HUES6 (cell line): ENCODE measurements around the gene ZNF654.
"Not testable (repeated sequence)": the region's sequence is repeated elsewhere in the genome, so short reads cannot be mapped to it uniquely, and the experiment has no call there.

Source experiments
- H3K27ac ChIP-seq: 2 replicates; pipeline ENCODE4 v1.7.0; 2013; ENCODE audit warnings: low read depth, mild to moderate bottlenecking, low read length, inconsistent platforms
- H3K27me3 ChIP-seq: 2 replicates; pipeline ENCODE4 v1.6.1; 2013; ENCODE audit warnings: low read length; ENCODE audit not compliant: control insufficient read depth, insufficient read depth
- H3K36me3 ChIP-seq: 2 replicates; pipeline ENCODE4 v1.6.1; 2013; ENCODE audit warnings: low read length; ENCODE audit not compliant: control insufficient read depth, insufficient read depth
- H3K4me1 ChIP-seq: 2 replicates; pipeline ENCODE4 v1.6.1; 2013; ENCODE audit warnings: low read length; ENCODE audit not compliant: control insufficient read depth, insufficient read depth
- H3K4me3 ChIP-seq: 2 replicates; pipeline ENCODE4 v1.5.1; 2013; ENCODE audit warnings: low read depth, low read length
- H3K9ac ChIP-seq: one replicate; pipeline ENCODE4 v1.6.1; 2013; ENCODE audit warnings: mild to moderate bottlenecking, low read length
- H3K9me3 ChIP-seq: 2 replicates; pipeline ENCODE4 v1.6.1; 2013; ENCODE audit warnings: low read depth, low read length; ENCODE audit not compliant: control insufficient read depth, insufficient read depth

ZNF654 gene

DNA sequence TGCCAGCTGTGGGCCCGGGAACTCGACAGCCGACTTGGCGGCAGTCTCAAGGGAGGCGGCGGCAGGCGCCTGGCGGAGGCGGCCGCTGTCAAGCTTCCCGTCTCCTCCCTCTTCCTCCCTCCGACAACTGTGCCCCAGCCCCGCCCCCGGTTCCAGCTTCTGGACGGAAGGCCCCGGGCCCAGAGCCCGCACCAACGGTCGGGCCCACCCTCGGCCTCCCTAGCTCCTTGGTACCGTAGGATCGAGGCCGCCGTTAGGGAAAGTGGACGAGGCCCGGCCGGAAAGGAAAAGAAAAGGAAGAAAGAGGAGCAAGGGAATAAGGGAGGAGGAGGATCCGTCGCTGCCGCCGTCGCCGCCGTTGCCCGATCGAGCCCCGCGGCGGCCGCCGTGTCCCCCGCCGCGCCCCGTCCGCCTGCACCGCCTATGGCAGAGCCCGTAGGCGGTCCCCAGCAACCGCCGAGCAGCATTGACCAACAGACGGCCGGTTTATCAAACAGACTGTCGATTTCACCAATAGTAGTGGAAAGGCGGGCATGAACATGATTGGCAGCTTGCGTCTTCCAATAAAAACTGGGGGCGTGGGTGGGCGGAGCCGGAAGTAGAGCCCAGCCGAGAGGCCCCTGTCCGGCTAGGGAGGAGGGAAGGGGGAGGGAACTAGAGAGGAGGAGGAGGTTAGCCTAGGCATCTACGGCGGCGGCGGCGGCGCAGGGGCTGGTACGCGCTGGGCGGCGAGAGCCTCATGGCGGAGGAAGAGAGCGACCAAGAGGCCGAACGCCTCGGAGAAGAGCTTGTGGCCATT is at the start of gene ZNF654, which contains the start of gene CGGBP1:
Gene ZNF654 (plus strand): TSS at position 675 of the 799 bp plus-strand sequence. CDS start 65 bp downstream, at position 740.
Gene CGGBP1 (minus strand): TSS at position 425 of the 799 bp plus-strand sequence. CDS start 3,029 bp downstream, outside the sequence.
- Histone ChIP-seq H3K4me3 (peak within 1 kb of the TSS; percentile 98), H3K27me3 (no peaks in the 10 kb centered on the region), H3K9ac (peak within 1 kb of the TSS; percentile 93), H3K9me3 (no peaks in the 10 kb centered on the region), H3K4me1 (peaks cover 9% of the 10 kb centered on the region), H3K27ac (peak within 1 kb of the TSS; percentile 91; the same call in 1 of the 2 replicates), H3K36me3 (peaks cover 23% of the 10 kb centered on the region)

DNA sequence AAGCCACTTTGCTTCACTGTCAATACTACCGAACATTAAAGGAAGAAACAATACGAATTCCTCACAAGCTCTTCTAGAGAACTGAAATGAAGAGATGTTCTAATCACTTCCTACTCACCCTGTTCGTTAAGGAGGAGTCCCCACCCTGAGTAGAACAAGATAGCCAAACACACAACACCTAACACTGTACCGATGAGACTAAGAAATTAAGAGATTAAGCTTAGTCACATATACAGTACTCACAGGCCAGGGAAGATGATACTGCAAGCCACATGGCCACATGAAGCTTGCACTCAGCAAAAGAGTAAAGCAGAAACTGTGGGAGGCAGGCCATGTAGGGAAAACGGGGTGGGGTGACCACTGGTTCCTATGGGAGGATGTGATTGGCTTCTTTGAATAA is 48.2 kb upstream of the ZNF654 start:
- no peaks in the 10 kb centered on the region for H3K4me1 ChIP-seq
- 0 out of 2 replicates have a peak, but pooled peaks cover 4% of the 10 kb centered on the region for H3K9me3 ChIP-seq
- no peaks in the 10 kb centered on the region for H3K27me3 ChIP-seq
- no peak overlapping the region for H3K27ac ChIP-seq
- no peak overlapping the region for H3K4me3 ChIP-seq
- no peak overlapping the region for H3K9ac ChIP-seq
- no peaks in the 10 kb centered on the region for H3K36me3 ChIP-seq

GRCh38 chr3:88013592-88013991 is 45.5 kb upstream of the ZNF654 start:
- Histone ChIP-seq H3K9ac (no peak overlapping the region), H3K36me3 (no peaks in the 10 kb centered on the region), H3K9me3 (0 out of 2 replicates have a peak, but pooled peaks cover 4% of the 10 kb centered on the region), H3K4me1 (no peaks in the 10 kb centered on the region), H3K27me3 (no peaks in the 10 kb centered on the region), H3K27ac (no peak overlapping the region), H3K4me3 (no peak overlapping the region)

DNA sequence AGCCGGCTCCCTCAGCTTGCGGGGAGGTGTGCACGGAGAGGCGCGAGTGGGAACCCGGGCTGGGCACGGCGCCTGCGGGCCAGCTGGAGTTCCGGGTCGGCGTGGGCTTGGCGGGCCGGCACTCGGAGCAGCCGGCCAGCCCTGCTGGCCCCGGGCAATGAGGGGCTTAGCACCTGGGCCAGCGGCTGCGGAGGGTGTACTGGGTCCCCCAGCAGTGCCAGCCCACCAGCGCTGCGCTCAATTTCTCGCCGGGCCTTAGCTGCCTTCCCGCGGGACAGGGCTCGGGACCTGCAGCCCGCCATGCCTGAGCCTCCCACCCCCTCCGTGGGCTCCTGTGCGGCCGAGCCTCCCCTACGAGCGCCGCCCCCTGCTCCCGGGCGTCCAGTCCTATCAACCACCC is 43.4 kb upstream of the ZNF654 start:
- not testable (repeated sequence) for H3K27me3 ChIP-seq, H3K36me3 ChIP-seq, H3K4me1 ChIP-seq, H3K27ac ChIP-seq, H3K4me3 ChIP-seq, H3K9me3 ChIP-seq, H3K9ac ChIP-seq

GRCh38 chr3:88019024-88019423 is 40.0 kb upstream of the ZNF654 start:
- Histone ChIP-seq H3K4me1 (no peaks in the 10 kb centered on the region), H3K9me3 (peaks cover 4% of the 10 kb centered on the region; the same call in 1 of the 2 replicates), H3K4me3 (no peak overlapping the region), H3K9ac (no peak overlapping the region), H3K27ac (no peak overlapping the region), H3K27me3 (no peaks in the 10 kb centered on the region), H3K36me3 (no peaks in the 10 kb centered on the region)

DNA sequence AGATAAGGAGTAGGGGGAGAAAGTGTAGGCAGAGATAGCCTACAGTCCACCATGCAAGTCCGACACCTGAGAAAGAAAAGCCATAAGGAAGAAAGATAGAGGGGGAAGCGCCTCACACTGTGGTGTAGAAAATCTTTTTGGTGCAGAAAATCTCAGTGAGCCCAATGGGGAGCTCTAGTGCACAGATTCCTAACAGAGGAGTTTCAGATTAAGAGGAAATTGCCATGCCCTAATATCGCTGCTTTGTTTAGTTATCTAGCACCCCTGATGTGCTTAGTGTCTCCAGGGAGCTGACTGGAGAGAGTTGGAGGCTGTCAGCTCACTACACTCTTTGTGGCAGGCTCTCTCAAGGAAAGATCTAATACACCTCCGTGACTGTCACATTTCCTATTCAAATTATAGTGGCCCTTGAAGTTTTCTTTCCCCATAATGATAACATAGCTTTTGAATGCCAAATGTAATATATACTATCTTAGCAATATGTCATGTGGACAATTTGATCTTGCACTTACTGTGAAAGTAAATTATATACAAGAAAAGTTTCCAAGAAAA is 34.0 kb upstream of the ZNF654 start:
- Histone ChIP-seq H3K4me1 (no peaks in the 10 kb centered on the region), H3K9me3 (peaks cover 15% of the 10 kb centered on the region), H3K9ac (no peak overlapping the region), H3K27me3 (no peaks in the 10 kb centered on the region), H3K36me3 (no peaks in the 10 kb centered on the region), H3K4me3 (no peak overlapping the region), H3K27ac (no peak overlapping the region)

DNA sequence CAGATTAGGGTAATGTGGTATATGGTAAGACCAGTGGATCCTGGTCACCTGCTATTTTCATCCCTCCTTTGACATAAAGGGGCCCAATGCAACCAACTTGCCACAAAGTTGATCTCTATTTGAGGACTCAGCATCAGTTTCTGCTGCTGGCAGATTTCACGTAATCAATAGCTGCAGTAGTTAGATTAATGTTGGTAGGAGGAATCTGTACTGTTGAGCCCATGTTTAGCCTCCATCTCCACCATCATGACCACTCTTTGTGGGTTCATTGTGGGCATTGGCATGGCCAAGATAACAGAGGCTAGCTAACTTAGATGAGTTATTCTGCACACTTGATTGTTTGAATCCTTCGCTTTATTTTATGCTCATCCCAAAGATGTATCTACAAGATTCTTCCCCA is 30.2 kb upstream of the ZNF654 start:
- H3K9me3 ChIP-seq, result peaks cover 15% of the 10 kb centered on the region
- no peak overlapping the region for H3K27ac ChIP-seq
- no peaks in the 10 kb centered on the region for H3K27me3 ChIP-seq
- H3K4me3 ChIP-seq, result no peak overlapping the region
- no peak overlapping the region for H3K9ac ChIP-seq
- H3K36me3 ChIP-seq, result no peaks in the 10 kb centered on the region
- H3K4me1 ChIP-seq, result no peaks in the 10 kb centered on the region

GRCh38 chr3:88030210-88030609 is 28.8 kb upstream of the ZNF654 start:
- Histone ChIP-seq H3K4me1 (no peaks in the 10 kb centered on the region), H3K9ac (no peak overlapping the region), H3K27me3 (no peaks in the 10 kb centered on the region), H3K9me3 (peaks cover 15% of the 10 kb centered on the region), H3K36me3 (no peaks in the 10 kb centered on the region), H3K27ac (no peak overlapping the region), H3K4me3 (no peak overlapping the region)

GRCh38 chr3:88031642-88032077 is 27.4 kb upstream of the ZNF654 start:
- Histone ChIP-seq H3K9me3 (peaks cover 5% of the 10 kb centered on the region; the same call in 1 of the 2 replicates), H3K36me3 (no peaks in the 10 kb centered on the region), H3K4me3 (no peak overlapping the region), H3K27me3 (no peaks in the 10 kb centered on the region), H3K27ac (no peak overlapping the region), H3K9ac (no peak overlapping the region), H3K4me1 (no peaks in the 10 kb centered on the region)

- no peaks in the 10 kb centered on the region for H3K4me1 ChIP-seq
- no peak overlapping the region for H3K4me3 ChIP-seq
- H3K27ac ChIP-seq, result no peak overlapping the region
- H3K36me3 ChIP-seq, result no peaks in the 10 kb centered on the region
- H3K9ac ChIP-seq, result no peak overlapping the region
- no peaks in the 10 kb centered on the region for H3K27me3 ChIP-seq
- H3K9me3 ChIP-seq, result peaks cover 4% of the 10 kb centered on the region; the same call in 1 of the 2 replicates
Measured at GRCh38 chr3:88032245-88032644, 26.8 kb upstream of the ZNF654 start.

GRCh38 chr3:88033079-88033478 is 26.0 kb upstream of the ZNF654 start:
- Histone ChIP-seq H3K4me1 (no peaks in the 10 kb centered on the region), H3K27me3 (no peaks in the 10 kb centered on the region), H3K27ac (no peak overlapping the region), H3K9ac (no peak overlapping the region), H3K9me3 (peaks cover 3% of the 10 kb centered on the region; the same call in 1 of the 2 replicates), H3K36me3 (no peaks in the 10 kb centered on the region), H3K4me3 (no peak overlapping the region)
